ENCODE results near the gene RBM8A.

- no peak for TF ChIP-seq POLR2A (IDR thresholded peaks at IDR 0.05)
- TF ChIP-seq CTCF (IDR thresholded peaks at IDR 0.05): no peak
Observed at GRCh38 chr1:145926686-145927062, 610 bp downstream of the RBM8A start.
